Measurements from ENCODE around the gene AGBL2.

GRCh38 chr11:47731475-47731874, 16.3 kb upstream of the AGBL2 start:
- TF ChIP-seq POLR2A (IDR thresholded peaks at IDR 0.05) (no peak), CTCF (IDR thresholded peaks at IDR 0.05 in 4 of 5, conservative IDR thresholded peaks at IDR 0.05 in 1 of 5) (no peak)
